ENCODE measurements around the gene MAGI2. TPM values are rescaled to one million over a fixed set of nuclear protein-coding genes. Genes with fewer than 3 reads are reported as not detected.

The MAGI2 gene
- total and polyA plus RNA-seq, 9 donors = 7.1 to 20.4 (median 18.7) TPM

- no peaks in the 10 kb centered on the region for H3K36me3 ChIP-seq
- intact Hi-C loops (cut with DNase I) = no loop called here
- H3K4me1 ChIP-seq (ENCODE audit: insufficient read depth) = peaks cover 3% of the 10 kb centered on the region
- H3K9me3 ChIP-seq = no peaks in the 10 kb centered on the region
- TF ChIP-seq EP300 (IDR thresholded peaks at IDR 0.05) (no peak), CTCF (IDR thresholded peaks at IDR 0.05) (no peak), POLR2A (IDR thresholded peaks at IDR 0.05) (no peak)
- H3K4me3 ChIP-seq = no peak overlapping the region
- H3K27me3 ChIP-seq = no peaks in the 10 kb centered on the region
- 73 to 89% (median 80%) methylated on average over 3 of the region's 3 CpGs for WGBS, 3 donors
- no peak overlapping the region for H3K27ac ChIP-seq
- no peak for DNase-seq
Observed at GRCh38 chr7:78334426-78334825, 1119.0 kb downstream of the MAGI2 start.

- no peak for DNase-seq
- WGBS, 3 donors = 96 to 98% (median 98%) methylated on average over 8 of the region's 8 CpGs
- Histone ChIP-seq H3K27me3 (no peaks in the 10 kb centered on the region), H3K4me3 (no peak overlapping the region), H3K27ac (no peak overlapping the region), H3K9me3 (no peaks in the 10 kb centered on the region), H3K4me1 (ENCODE audit: insufficient read depth) (peaks cover 3% of the 10 kb centered on the region), H3K36me3 (no peaks in the 10 kb centered on the region)
- intact Hi-C loops (cut with DNase I) = no loop called here
- TF ChIP-seq POLR2A (IDR thresholded peaks at IDR 0.05) (no peak), CTCF (IDR thresholded peaks at IDR 0.05) (no peak), EP300 (IDR thresholded peaks at IDR 0.05) (no peak)
Observed at GRCh38 chr7:78333530-78334425, 1119.7 kb downstream of the MAGI2 start.

- H3K4me1 ChIP-seq (ENCODE audit: insufficient read depth) = peaks cover 1% of the 10 kb centered on the region
- intact Hi-C loops (cut with DNase I) = no loop called here
- no peak overlapping the region for H3K27ac ChIP-seq
- H3K27me3 ChIP-seq = no peaks in the 10 kb centered on the region
- TF ChIP-seq EP300 (IDR thresholded peaks at IDR 0.05) (no peak), POLR2A (IDR thresholded peaks at IDR 0.05) (no peak), CTCF (IDR thresholded peaks at IDR 0.05) (no peak)
- H3K9me3 ChIP-seq = no peaks in the 10 kb centered on the region
- no peak for DNase-seq
- H3K4me3 ChIP-seq = no peak overlapping the region
- 0 to 42% (median 41%) methylated on average over 1 of the region's 1 CpG for whole genome bisulfite sequencing, 3 donors
- H3K36me3 ChIP-seq = no peaks in the 10 kb centered on the region
Observed at GRCh38 chr7:78329001-78329655, 1124.3 kb downstream of the MAGI2 start.

GRCh38 chr7:78327718-78328117, 1125.7 kb downstream of the MAGI2 start:
- no peaks in the 10 kb centered on the region for H3K4me1 ChIP-seq (ENCODE audit: insufficient read depth)
- 97 to 100% (median 98%) methylated on average over 1 of the region's 1 CpG for WGBS, 3 donors
- intact Hi-C loops (cut with DNase I) = no loop called here
- H3K27me3 ChIP-seq = no peaks in the 10 kb centered on the region
- TF ChIP-seq EP300 (IDR thresholded peaks at IDR 0.05) (no peak), CTCF (IDR thresholded peaks at IDR 0.05) (no peak), POLR2A (IDR thresholded peaks at IDR 0.05) (no peak)
- no peak overlapping the region for H3K4me3 ChIP-seq
- no peaks in the 10 kb centered on the region for H3K36me3 ChIP-seq
- no peak for DNase-seq
- H3K9me3 ChIP-seq = no peaks in the 10 kb centered on the region
- H3K27ac ChIP-seq = no peak overlapping the region

All from ovary (tissue), 9 donors.